Measurements from ENCODE around the gene SCFD1. TPM values are rescaled to one million over a fixed set of nuclear protein-coding genes. Genes with fewer than 3 reads are reported as not detected.
"Not testable (repeated sequence)": the region's sequence is repeated elsewhere in the genome, so short reads cannot be mapped to it uniquely, and the experiment has no call there.

Gene SCFD1
- total and polyA plus RNA-seq, 3 donors from 2014 or later, result 43.3 to 74.6 (median 63.3) TPM

GRCh38 chr14:30678926-30679431 lies 56.9 kb downstream of the SCFD1 start:
- no peak overlapping the region for H3K27ac ChIP-seq
- no peaks in the 10 kb centered on the region for H3K4me1 ChIP-seq
- H3K36me3 ChIP-seq (ENCODE audit: low read depth, missing control alignments), result no peaks in the 10 kb centered on the region
- DNase-seq, result no peak
- no peak for TF ChIP-seq CTCF (IDR thresholded peaks at IDR 0.05)
- no peak for TF ChIP-seq POLR2A (IDR thresholded peaks at IDR 0.05)
- intact Hi-C loops (cut with DNase I; ENCODE audit: low total_unique reads), result no loop called here
- H3K9me3 ChIP-seq, result no peaks in the 10 kb centered on the region
- H3K4me3 ChIP-seq, result no peak overlapping the region
- no peaks in the 10 kb centered on the region for H3K27me3 ChIP-seq

- H3K4me1 ChIP-seq, result no peaks in the 10 kb centered on the region
- H3K36me3 ChIP-seq (ENCODE audit: low read depth, missing control alignments), result no peaks in the 10 kb centered on the region
- intact Hi-C loops (cut with DNase I; ENCODE audit: low total_unique reads), result no loop called here
- no peak for DNase-seq
- TF ChIP-seq POLR2A (IDR thresholded peaks at IDR 0.05) (no peak), CTCF (IDR thresholded peaks at IDR 0.05) (no peak)
- no peak overlapping the region for H3K4me3 ChIP-seq
- H3K9me3 ChIP-seq, result no peaks in the 10 kb centered on the region
- no peaks in the 10 kb centered on the region for H3K27me3 ChIP-seq
- H3K27ac ChIP-seq, result no peak overlapping the region
Observed at GRCh38 chr14:30680036-30680435, 57.9 kb downstream of the SCFD1 start.

GRCh38 chr14:30680776-30681175 lies 58.7 kb downstream of the SCFD1 start:
- DNase-seq; intact Hi-C loops (cut with DNase I; ENCODE audit: low total_unique reads); H3K27me3 ChIP-seq: not testable (repeated sequence)

GRCh38 chr14:30681752-30682355 lies 59.7 kb downstream of the SCFD1 start:
- intact Hi-C loops (cut with DNase I; ENCODE audit: low total_unique reads), result no loop called here
- H3K27me3 ChIP-seq, result no peaks in the 10 kb centered on the region
- no peak for DNase-seq
- H3K4me1 ChIP-seq, result no peaks in the 10 kb centered on the region
- WGBS, 2 donors, result 88 to 91% methylated on average over 2 of the region's 2 CpGs
- H3K4me3 ChIP-seq, result no peak overlapping the region
- H3K9me3 ChIP-seq, result no peaks in the 10 kb centered on the region
- TF ChIP-seq POLR2A (IDR thresholded peaks at IDR 0.05) (no peak), CTCF (IDR thresholded peaks at IDR 0.05) (peak in 1 of 3 experiments; percentile 19)
- no peaks in the 10 kb centered on the region for H3K36me3 ChIP-seq (ENCODE audit: low read depth, missing control alignments)
- H3K27ac ChIP-seq, result no peak overlapping the region

More at GRCh38 chr14:30680776-30681175, 58.7 kb downstream of the SCFD1 start:
- H3K36me3 ChIP-seq (ENCODE audit: low read depth, missing control alignments); H3K9me3 ChIP-seq; H3K4me1 ChIP-seq; H3K27ac ChIP-seq; H3K4me3 ChIP-seq: not testable (repeated sequence)
- WGBS, 2 donors, result 97 to 99% methylated on average over 5 of the region's 5 CpGs

- 53 to 81% methylated on average over 14 to 24 of the region's 28 CpGs for WGBS, 2 donors
- H3K27me3 ChIP-seq; H3K9me3 ChIP-seq; H3K4me1 ChIP-seq; H3K4me3 ChIP-seq; intact Hi-C loops (cut with DNase I; ENCODE audit: low total_unique reads); DNase-seq; H3K36me3 ChIP-seq (ENCODE audit: low read depth, missing control alignments); H3K27ac ChIP-seq: not testable (repeated sequence)
Observed at GRCh38 chr14:30690487-30691355, 68.6 kb downstream of the SCFD1 start.
